SK-N-SH (cell line): ENCODE results near the gene MCM10. TPM values are rescaled to one million over a fixed set of nuclear protein-coding genes. Genes with fewer than 3 reads are reported as not detected.

Experiments
- CTCF ChIA-PET: fragments of 300-600, 350-600 bp; formaldehyde crosslinking; extraction: SDS; loops from one replicate; lab custom pipeline; 2021; lab: Yijun Ruan, JAX
- POLR2A ChIA-PET: fragments of 350-600 bp; sonication (Branson Sonifier 250); formaldehyde crosslinking; extraction: SDS; loops from one replicate; lab custom pipeline; 2020; ENCODE audit warnings: antibody characterized with exemption, inconsistent platforms; lab: Yijun Ruan, JAX
- DNase-seq: peaks from one replicate; pipeline ENCODE4 v3.0.0; 2012
- H2AFZ ChIP-seq: fragments of 200-600 bp; sonication (generic); 2 replicates; pipeline ENCODE4 v1.8.1; 2016; ENCODE audit warnings: antibody characterized with exemption, mild to moderate bottlenecking, low read depth
- H3F3A ChIP-seq: fragments of 200-600 bp; sonication (generic); replicated peaks from 2 replicates; pipeline ENCODE3; 2016; ENCODE audit warnings: antibody characterized with exemption, mild to moderate bottlenecking; ENCODE audit not compliant: insufficient read depth
- H3K27ac ChIP-seq, 2 experiments: fragments of 200-500 bp in 1 of 2; fragments of 200-600 bp in 1 of 2; sonication (Bioruptor generic) in 1 of 2; sonication (generic), shearing (Covaris generic) in 1 of 2; 2 replicates each; pipeline versions ENCODE4 v1.5.1 to v1.6.1; 2014 to 2016; ENCODE audit warnings: low read depth in 2 of 2, inconsistent platforms in 1 of 2, low read length in 1 of 2, mild to moderate bottlenecking in 1 of 2, mixed read lengths in 1 of 2
- H3K27me3 ChIP-seq: fragments of 200-600 bp; sonication (generic), shearing (Covaris generic); 2 replicates; pipeline ENCODE4 v1.6.1; 2016; ENCODE audit warnings: mixed run types; ENCODE audit not compliant: insufficient read depth
- H3K36me3 ChIP-seq, 2 experiments: fragments of 200-500 bp in 1 of 2; fragments of 200-600 bp in 1 of 2; sonication (Bioruptor generic) in 1 of 2; sonication (generic) in 1 of 2; replicated peaks in 1 of 2; 2 replicates each; pipeline versions ENCODE3 to v1.5.1; 2014 to 2016; ENCODE audit warnings: low read length in 1 of 2, mild to moderate bottlenecking in 1 of 2; ENCODE audit not compliant: insufficient read depth in 2 of 2, control insufficient read depth in 1 of 2
- H3K4me1 ChIP-seq, 2 experiments: fragments of 200-500 bp in 1 of 2; fragments of 200-600 bp in 1 of 2; sonication (Bioruptor generic) in 1 of 2; sonication (generic), shearing (Covaris generic) in 1 of 2; 2 replicates each; pipeline versions ENCODE4 v1.5.1 to v1.6.1; 2014 to 2016; ENCODE audit warnings: low read depth in 1 of 2, low read length in 1 of 2, mixed run types in 1 of 2; ENCODE audit not compliant: insufficient read depth in 2 of 2, control insufficient read depth in 1 of 2
- H3K4me2 ChIP-seq: fragments of 200-600 bp; sonication (generic), shearing (Covaris generic); 2 replicates; pipeline ENCODE4 v1.6.1; 2017; ENCODE audit warnings: mixed run types
- H3K4me3 ChIP-seq, 2 experiments: fragments of 200-500 bp in 1 of 2; fragments of 200-600 bp in 1 of 2; sonication (Bioruptor generic) in 1 of 2; sonication (generic), shearing (Covaris generic) in 1 of 2; 2 replicates each; pipeline versions ENCODE4 v1.5.1 to v1.8.1; 2014 to 2016; ENCODE audit warnings: low read depth in 2 of 2, inconsistent platforms in 1 of 2, low read length in 1 of 2, mild to moderate bottlenecking in 1 of 2, mixed read lengths in 1 of 2, moderate library complexity in 1 of 2
- H3K79me2 ChIP-seq: fragments of 200-600 bp; sonication (generic); 2 replicates; pipeline ENCODE4 v1.8.1; 2017; ENCODE audit warnings: mild to moderate bottlenecking; ENCODE audit not compliant: insufficient read depth
- H3K9ac ChIP-seq: fragments of 200-600 bp; sonication (generic); 2 replicates; pipeline ENCODE4 v1.6.1; 2017; ENCODE audit warnings: mixed run types
- H3K9me2 ChIP-seq: fragments of 200-600 bp; sonication (generic); 2 replicates; pipeline ENCODE4 v1.6.1; 2017; ENCODE audit warnings: mixed run types
- H3K9me3 ChIP-seq: fragments of 200-600 bp; sonication (generic); 2 replicates; pipeline ENCODE4 v1.6.1; 2017; ENCODE audit warnings: mixed run types, mild to moderate bottlenecking, moderate library complexity
- H4K20me1 ChIP-seq: fragments of 200-600 bp; sonication (generic); 2 replicates; pipeline ENCODE4 v1.6.1; 2017; ENCODE audit warnings: mild to moderate bottlenecking, mixed run types; ENCODE audit not compliant: insufficient read depth
- MEF2A ChIP-seq: IDR thresholded peaks from 2 replicates; pipeline ENCODE4 v1.4.0; 2012; ENCODE audit warnings: low read depth, borderline replicate concordance
- NFIC ChIP-seq: IDR thresholded peaks from 2 replicates; pipeline ENCODE4 v1.4.0; 2012; ENCODE audit warnings: borderline replicate concordance
- RAD21 ChIP-seq: IDR thresholded peaks from 2 replicates; pipeline ENCODE4 v1.6.1; 2012; ENCODE audit warnings: mild to moderate bottlenecking, low read length
- RXRA ChIP-seq: IDR thresholded peaks from 2 replicates; pipeline ENCODE4 v1.4.0; 2012; ENCODE audit warnings: low read depth, mild to moderate bottlenecking, borderline replicate concordance
- TEAD4 ChIP-seq: IDR thresholded peaks from 2 replicates; pipeline ENCODE4 v1.4.0; 2012; ENCODE audit warnings: mild to moderate bottlenecking, borderline replicate concordance; ENCODE audit not compliant: insufficient read depth
- USF2 ChIP-seq: fragments of 150-350 bp; IDR thresholded peaks from 2 replicates; pipeline ENCODE4 v1.6.1; 2017; ENCODE audit warnings: antibody characterized with exemption, low read length, low read depth, borderline replicate concordance
- YY1 ChIP-seq: IDR thresholded peaks from 2 replicates; pipeline ENCODE4 v1.4.0; 2012; ENCODE audit warnings: low read depth, mild to moderate bottlenecking
- WGBS: methylation state at CpG from one replicate; pipeline ENCODE4 v1.1.6; 2017; ENCODE audit warnings: low lambda C conversion rate; 5-methylcytosine and 5-hydroxymethylcytosine counted together
- polyA plus RNA-seq, 3 experiments: library from polyadenylated mRNA; depleted of rRNA; stranded (reverse); fragments of >200 nt; gene quantifications; 2 replicates each; pipeline ENCODE4 v1.2.3, GENCODE V29; 2012

MCM10 gene
- polyA plus RNA-seq, 1 of the 3 experiments (the other 2 are of a cell fraction), result 5.1 TPM

- H4K20me1 ChIP-seq, result no peaks in the 10 kb centered on the region
- no peak overlapping the region for H3K4me2 ChIP-seq
- no peaks in the 10 kb centered on the region for H3K79me2 ChIP-seq
- H3K4me1 ChIP-seq, result no peaks in the 10 kb centered on the region
- POLR2A ChIA-PET, result no interaction called here
- H3K9me3 ChIP-seq, result no peaks in the 10 kb centered on the region
- H3K36me3 ChIP-seq, result peaks cover 34 to 60% of the 10 kb centered on the region in 2 experiments
- no peaks in the 10 kb centered on the region for H3K9me2 ChIP-seq
- DNase-seq, result no peak
- TF ChIP-seq USF2 (no peak), TEAD4 (no peak), NFIC (no peak), RXRA (no peak), YY1 (no peak)
- WGBS, result 80% methylated on average over 6 of the region's 6 CpGs
- CTCF ChIA-PET, result interaction anchor here (1.0 to 2.7 kb wide), 3 partner anchors 14 to 331 kb away, joined by 3 to 6 read pairs (median 4); partner anchors contain the start of gene OPTN
- no peak overlapping the region for H2AFZ ChIP-seq
- H3K4me3 ChIP-seq, result no peak overlapping the region
- no peaks in the 10 kb centered on the region for H3K27me3 ChIP-seq
- H3K27ac ChIP-seq, result no peak overlapping the region
- peaks cover 3% of the 10 kb centered on the region for H3F3A ChIP-seq
- H3K9ac ChIP-seq, result no peak overlapping the region
Measured at GRCh38 chr10:13113544-13113943, 47.8 kb upstream of the MCM10 start.

- Histone ChIP-seq H3K27ac (no peak overlapping the region), H3K9me3 (no peaks in the 10 kb centered on the region), H4K20me1 (no peaks in the 10 kb centered on the region), H3K4me3 (no peak overlapping the region), H2AFZ (no peak overlapping the region), H3F3A (peaks cover 3% of the 10 kb centered on the region), H3K9ac (no peak overlapping the region)
- no peak for DNase-seq
- CTCF ChIA-PET, result interaction anchor here (0.6 kb wide), 1 partner anchor 1366 kb away, joined by 3 read pairs; no protein-coding TSS in a partner anchor
- POLR2A ChIA-PET, result no interaction called here
- WGBS, result 92% methylated on average over 12 of the region's 12 CpGs
- no peak for TF ChIP-seq RAD21
- TF ChIP-seq MEF2A, result no peak
- TF ChIP-seq, all 33 proteins: peak for 0
- H3K4me1 ChIP-seq, result no peaks in the 10 kb centered on the region
- no peaks in the 10 kb centered on the region for H3K9me2 ChIP-seq
- peaks cover 39 to 43% of the 10 kb centered on the region in 2 experiments for H3K36me3 ChIP-seq
- no peak overlapping the region for H3K4me2 ChIP-seq
- H3K79me2 ChIP-seq, result no peaks in the 10 kb centered on the region
- H3K27me3 ChIP-seq, result no peaks in the 10 kb centered on the region
Measured at GRCh38 chr10:13115832-13116803, 45.2 kb upstream of the MCM10 start.
